Ovary (tissue), 3 donors: ENCODE results near the gene DCBLD1.

Source experiments
- EP300 ChIP-seq: sonication (generic); formaldehyde crosslinking; IDR thresholded peaks from one replicate; pipeline ENCODE4 v1.6.1; 2017; ENCODE audit warnings: antibody characterized with exemption
- POLR2A ChIP-seq: fragments of 450-650 bp; IDR thresholded peaks from one replicate; pipeline ENCODE4 v1.6.1; 2017; ENCODE audit warnings: antibody characterized with exemption, mild to moderate bottlenecking, moderate library complexity
- TF ChIP-seq, protein P1 (sequence below), 3 donors: fragments of 450-650 bp in 2 of 3; fragments of 200-600 bp in 1 of 3; IDR thresholded peaks; one replicate each; pipeline versions ENCODE4 v1.5.1 to v1.8.0; 2016 to 2022; ENCODE audit warnings: antibody characterized with exemption in 3 of 3, mild to moderate bottlenecking in 1 of 3
- donor health status: DM: no; HTN: no; CAD: no.

- TF ChIP-seq, protein P1, sequence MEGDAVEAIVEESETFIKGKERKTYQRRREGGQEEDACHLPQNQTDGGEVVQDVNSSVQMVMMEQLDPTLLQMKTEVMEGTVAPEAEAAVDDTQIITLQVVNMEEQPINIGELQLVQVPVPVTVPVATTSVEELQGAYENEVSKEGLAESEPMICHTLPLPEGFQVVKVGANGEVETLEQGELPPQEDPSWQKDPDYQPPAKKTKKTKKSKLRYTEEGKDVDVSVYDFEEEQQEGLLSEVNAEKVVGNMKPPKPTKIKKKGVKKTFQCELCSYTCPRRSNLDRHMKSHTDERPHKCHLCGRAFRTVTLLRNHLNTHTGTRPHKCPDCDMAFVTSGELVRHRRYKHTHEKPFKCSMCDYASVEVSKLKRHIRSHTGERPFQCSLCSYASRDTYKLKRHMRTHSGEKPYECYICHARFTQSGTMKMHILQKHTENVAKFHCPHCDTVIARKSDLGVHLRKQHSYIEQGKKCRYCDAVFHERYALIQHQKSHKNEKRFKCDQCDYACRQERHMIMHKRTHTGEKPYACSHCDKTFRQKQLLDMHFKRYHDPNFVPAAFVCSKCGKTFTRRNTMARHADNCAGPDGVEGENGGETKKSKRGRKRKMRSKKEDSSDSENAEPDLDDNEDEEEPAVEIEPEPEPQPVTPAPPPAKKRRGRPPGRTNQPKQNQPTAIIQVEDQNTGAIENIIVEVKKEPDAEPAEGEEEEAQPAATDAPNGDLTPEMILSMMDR (IDR thresholded peaks at IDR 0.05) = no peak
- TF ChIP-seq POLR2A (no peak), EP300 (no peak)
These were observed 70.7 kb downstream of the DCBLD1 start for GRCh38 chr6:117553142-117553541.
